Brain microvascular endothelial cell (primary cell): ENCODE measurements around the gene THRB.

Source experiments
- DNase-seq: peaks from one replicate; pipeline ENCODE4 v3.0.0-alpha.2; 2020
- H3K27ac ChIP-seq: fragments of 250-450 bp; sonication (Bioruptor Pico); 2 replicates; pipeline ENCODE4 v1.5.1; 2020; ENCODE audit warnings: mild to moderate bottlenecking, moderate library complexity
- H3K27me3 ChIP-seq: fragments of 250-450 bp; sonication (Bioruptor Pico); replicated peaks from 2 replicates; pipeline ENCODE4 v1.5.1; 2020; ENCODE audit warnings: mild to moderate bottlenecking
- H3K36me3 ChIP-seq: fragments of 250-450 bp; sonication (Bioruptor Pico); replicated peaks from 2 replicates; pipeline ENCODE4 v1.5.1; 2020; ENCODE audit warnings: mild to moderate bottlenecking
- H3K4me3 ChIP-seq: 2 replicates; pipeline ENCODE4 v1.5.1; 2011; ENCODE audit warnings: low read depth, mild to moderate bottlenecking, control low read depth, low read length, moderate library complexity
- in situ Hi-C: cut with HindIII; loops from 2 replicates; pipeline ENCODE4 v1.10.0; 2017; ENCODE audit warnings: low sequenced_read_pairs, low pct_ligation_motif_present
- TF ChIP-seq, protein P1 (sequence below): IDR thresholded peaks from 2 replicates; pipeline ENCODE4 v1.5.1; 2011; ENCODE audit warnings: low read depth, mild to moderate bottlenecking, moderate library complexity, low read length, control low read depth, inconsistent platforms; ENCODE audit errors: missing control alignments

The THRB gene

DNA sequence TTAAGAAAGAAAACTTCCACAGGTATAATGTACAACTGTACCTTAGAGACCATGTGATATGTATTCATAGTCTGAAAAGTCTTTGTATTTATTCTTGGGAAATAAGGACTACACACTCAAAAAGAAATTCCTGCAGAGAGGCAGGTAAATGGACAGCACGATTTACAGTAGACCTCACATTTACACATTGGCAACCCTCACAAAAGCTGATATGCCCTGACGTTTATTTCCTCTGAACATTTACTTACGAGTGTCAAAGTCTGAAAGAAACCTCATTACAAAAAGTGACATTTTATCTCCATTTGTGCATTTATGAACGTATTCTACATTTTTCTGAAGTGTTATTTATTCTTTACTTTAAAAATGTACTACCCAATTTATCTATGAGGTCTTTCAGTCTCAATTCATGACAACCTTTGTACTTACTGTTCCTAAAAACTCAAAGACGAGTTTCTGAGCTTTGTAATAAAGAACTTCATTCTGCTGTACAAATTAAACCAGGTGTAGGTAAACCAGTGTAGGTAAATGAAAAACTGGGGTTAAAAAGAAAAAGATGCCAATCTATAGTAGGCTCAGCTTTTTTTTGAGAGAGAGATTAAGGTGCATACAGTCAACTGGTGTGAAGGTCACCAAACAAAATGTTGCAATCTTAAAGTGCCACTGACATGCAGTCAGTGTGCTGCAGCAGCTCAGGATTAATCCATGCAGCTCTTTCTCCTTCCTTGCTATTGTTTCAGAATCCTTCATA lies 44.3 kb downstream of the THRB start:
- in situ Hi-C loops, result no loop called here
- no peak for DNase-seq
- Histone ChIP-seq H3K4me3 (no peak overlapping the region), H3K27ac (no peak overlapping the region), H3K36me3 (no peaks in the 10 kb centered on the region), H3K27me3 (no peaks in the 10 kb centered on the region)
- TF ChIP-seq, protein P1, sequence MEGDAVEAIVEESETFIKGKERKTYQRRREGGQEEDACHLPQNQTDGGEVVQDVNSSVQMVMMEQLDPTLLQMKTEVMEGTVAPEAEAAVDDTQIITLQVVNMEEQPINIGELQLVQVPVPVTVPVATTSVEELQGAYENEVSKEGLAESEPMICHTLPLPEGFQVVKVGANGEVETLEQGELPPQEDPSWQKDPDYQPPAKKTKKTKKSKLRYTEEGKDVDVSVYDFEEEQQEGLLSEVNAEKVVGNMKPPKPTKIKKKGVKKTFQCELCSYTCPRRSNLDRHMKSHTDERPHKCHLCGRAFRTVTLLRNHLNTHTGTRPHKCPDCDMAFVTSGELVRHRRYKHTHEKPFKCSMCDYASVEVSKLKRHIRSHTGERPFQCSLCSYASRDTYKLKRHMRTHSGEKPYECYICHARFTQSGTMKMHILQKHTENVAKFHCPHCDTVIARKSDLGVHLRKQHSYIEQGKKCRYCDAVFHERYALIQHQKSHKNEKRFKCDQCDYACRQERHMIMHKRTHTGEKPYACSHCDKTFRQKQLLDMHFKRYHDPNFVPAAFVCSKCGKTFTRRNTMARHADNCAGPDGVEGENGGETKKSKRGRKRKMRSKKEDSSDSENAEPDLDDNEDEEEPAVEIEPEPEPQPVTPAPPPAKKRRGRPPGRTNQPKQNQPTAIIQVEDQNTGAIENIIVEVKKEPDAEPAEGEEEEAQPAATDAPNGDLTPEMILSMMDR, result no peak

DNA sequence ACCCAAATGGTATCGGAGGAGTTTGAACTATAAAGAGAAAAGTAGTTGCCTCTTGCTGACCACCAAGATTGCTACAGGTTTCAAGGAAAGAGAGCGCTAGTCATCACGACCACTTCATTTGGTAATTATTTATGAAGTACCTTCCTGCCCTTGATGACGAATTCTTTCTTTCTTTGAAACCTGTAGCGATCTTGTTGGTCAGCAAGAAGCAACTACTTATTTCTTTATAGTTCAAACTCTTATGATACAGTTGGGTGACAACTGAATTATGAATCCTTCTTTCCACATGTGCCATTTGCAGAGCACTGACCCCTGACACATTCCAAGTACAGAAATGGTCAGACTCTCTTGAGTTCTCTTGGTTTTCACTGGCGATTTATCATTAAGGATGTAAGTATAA lies 46.8 kb downstream of the THRB start:
- no peaks in the 10 kb centered on the region for H3K36me3 ChIP-seq
- in situ Hi-C loops, result no loop called here
- H3K27ac ChIP-seq, result no peak overlapping the region
- no peak for DNase-seq
- no peaks in the 10 kb centered on the region for H3K27me3 ChIP-seq
- TF ChIP-seq, protein P1, result no peak
- no peak overlapping the region for H3K4me3 ChIP-seq

DNA sequence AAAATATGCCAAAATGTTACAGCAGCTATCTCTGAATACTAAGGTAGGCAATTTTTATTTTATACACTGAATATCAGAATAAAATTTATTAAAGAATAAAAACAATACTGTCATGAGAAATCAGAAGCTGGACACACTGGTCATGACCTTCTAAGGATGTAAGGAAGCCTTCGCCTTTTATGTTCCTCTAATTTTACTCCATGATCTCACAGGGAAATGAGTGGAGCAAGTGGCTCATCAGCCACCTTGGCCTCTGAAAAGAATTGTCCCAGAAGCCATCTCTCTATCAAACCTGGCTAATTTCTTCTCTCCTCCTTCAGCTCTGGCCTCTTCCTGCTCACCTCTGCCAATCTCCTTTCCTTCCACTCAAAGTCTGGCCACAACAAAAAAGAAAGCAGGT lies 48.6 kb downstream of the THRB start:
- Histone ChIP-seq H3K36me3 (no peaks in the 10 kb centered on the region), H3K27me3 (no peaks in the 10 kb centered on the region), H3K4me3 (no peak overlapping the region), H3K27ac (no peak overlapping the region)
- TF ChIP-seq, protein P1, result no peak
- DNase-seq, result no peak
- in situ Hi-C loops, result no loop called here

DNA sequence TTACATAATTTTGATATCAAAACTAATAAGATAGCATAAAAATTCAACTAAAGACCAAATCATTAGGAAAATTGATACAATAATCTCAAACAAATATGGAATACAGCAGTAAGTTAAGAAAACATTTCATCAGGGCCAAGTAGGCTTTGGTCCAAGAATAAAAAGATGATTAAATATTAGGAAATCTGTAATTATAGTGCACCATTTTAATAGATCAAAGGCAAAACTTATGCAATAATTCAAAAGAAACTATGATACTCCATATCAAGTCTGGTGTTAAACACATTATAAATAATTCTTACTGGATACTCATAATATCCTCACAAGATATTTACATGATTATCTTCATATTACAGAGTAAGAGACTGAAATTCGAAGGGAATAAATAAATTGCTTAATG lies 51.2 kb downstream of the THRB start:
- in situ Hi-C loops, result no loop called here
- Histone ChIP-seq H3K27me3 (no peaks in the 10 kb centered on the region), H3K36me3 (no peaks in the 10 kb centered on the region), H3K27ac (no peak overlapping the region), H3K4me3 (no peak overlapping the region)
- TF ChIP-seq, protein P1, result no peak
- no peak for DNase-seq

DNA sequence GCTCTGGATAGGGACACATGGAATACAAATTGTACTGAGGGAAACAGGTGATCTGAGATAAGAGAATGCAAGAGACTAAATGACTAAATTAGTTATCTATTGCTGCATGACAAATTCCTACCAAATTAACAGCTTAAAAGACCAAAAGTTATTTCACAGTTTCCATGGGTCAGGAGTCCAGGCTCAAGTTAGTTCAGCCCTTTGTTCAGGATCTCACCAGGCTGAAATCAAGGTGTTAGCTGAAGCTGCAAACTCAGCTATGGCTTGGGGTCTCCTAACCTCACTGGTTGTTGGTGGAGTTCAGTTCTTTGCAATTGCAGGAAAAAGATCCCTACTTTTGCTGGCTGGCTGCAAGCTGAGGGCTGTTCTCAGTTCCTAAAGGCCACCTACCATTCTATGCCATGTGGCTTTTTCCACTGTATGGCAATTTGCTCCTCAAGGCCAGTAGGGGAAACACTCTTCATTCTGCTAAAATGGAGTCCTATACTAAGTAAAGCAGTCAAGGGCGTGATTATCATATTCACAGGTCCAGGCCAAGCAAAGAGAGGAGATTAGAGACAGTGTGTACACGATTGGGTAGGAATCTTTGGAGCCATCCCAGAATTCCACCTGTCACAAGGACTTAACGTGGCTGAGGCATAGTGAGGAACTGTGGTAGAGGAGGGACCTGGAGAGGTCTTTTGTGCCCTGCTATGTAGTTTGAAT lies 53.7 kb downstream of the THRB start:
- Histone ChIP-seq H3K27me3 (no peaks in the 10 kb centered on the region), H3K27ac (no peak overlapping the region), H3K36me3 (no peaks in the 10 kb centered on the region), H3K4me3 (no peak overlapping the region)
- TF ChIP-seq, protein P1, result no peak
- no peak for DNase-seq
- in situ Hi-C loops, result no loop called here
